PC-3 (cell line): ENCODE data around the gene CHST3.

Experiments
- EZH2phosphoT487 ChIP-seq: fragments of 300-600 bp; sonication (generic); IDR thresholded peaks from 2 replicates; pipeline ENCODE4 v1.6.1; 2018; ENCODE audit warnings: mild to moderate bottlenecking, antibody characterized with exemption, low read length, borderline replicate concordance
- TF ChIP-seq, protein P1 (sequence below): fragments of 300-600 bp; sonication (generic); conservative IDR thresholded peaks from 2 replicates; pipeline ENCODE4 v1.5.1; 2017; ENCODE audit warnings: antibody characterized with exemption, low read depth, mild to moderate bottlenecking, low read length

DNA sequence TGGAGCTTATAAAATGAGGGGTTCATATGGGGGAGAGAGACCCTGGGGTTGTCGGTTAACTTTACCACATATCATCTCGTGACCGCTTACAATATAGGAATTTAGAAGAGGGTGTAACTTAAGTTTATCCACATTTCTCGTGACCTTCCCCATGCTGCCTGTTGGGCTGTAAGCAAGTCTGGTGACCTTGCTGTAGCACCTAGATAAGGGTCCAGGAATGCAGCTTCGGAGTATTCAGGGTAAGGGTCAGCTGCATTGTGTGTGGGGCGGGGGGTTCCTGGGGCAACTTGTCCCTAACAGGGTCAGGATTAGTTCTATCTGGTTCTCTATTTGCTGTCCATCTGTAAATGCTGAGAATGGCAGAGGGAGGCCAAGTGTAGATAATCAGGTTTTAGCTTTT is 1.3 kb upstream of the CHST3 start:
- TF ChIP-seq, protein P1, sequence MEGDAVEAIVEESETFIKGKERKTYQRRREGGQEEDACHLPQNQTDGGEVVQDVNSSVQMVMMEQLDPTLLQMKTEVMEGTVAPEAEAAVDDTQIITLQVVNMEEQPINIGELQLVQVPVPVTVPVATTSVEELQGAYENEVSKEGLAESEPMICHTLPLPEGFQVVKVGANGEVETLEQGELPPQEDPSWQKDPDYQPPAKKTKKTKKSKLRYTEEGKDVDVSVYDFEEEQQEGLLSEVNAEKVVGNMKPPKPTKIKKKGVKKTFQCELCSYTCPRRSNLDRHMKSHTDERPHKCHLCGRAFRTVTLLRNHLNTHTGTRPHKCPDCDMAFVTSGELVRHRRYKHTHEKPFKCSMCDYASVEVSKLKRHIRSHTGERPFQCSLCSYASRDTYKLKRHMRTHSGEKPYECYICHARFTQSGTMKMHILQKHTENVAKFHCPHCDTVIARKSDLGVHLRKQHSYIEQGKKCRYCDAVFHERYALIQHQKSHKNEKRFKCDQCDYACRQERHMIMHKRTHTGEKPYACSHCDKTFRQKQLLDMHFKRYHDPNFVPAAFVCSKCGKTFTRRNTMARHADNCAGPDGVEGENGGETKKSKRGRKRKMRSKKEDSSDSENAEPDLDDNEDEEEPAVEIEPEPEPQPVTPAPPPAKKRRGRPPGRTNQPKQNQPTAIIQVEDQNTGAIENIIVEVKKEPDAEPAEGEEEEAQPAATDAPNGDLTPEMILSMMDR, result no peak
- TF ChIP-seq EZH2phosphoT487, result no peak
